ENCODE measurements around the gene NCAPD2.
"Not testable (repeated sequence)": the region's sequence is repeated elsewhere in the genome, so short reads cannot be mapped to it uniquely, and the experiment has no call there.

NCAPD2 gene

GRCh38 chr12:6497291-6497690, 3.4 kb downstream of the NCAPD2 start:
- not testable (repeated sequence) for DNase-seq

- DNase-seq, result no peak
Measured at GRCh38 chr12:6500466-6500865, 6.6 kb downstream of the NCAPD2 start.

- DNase-seq, result no peak
Measured at GRCh38 chr12:6507102-6507998, 13.4 kb downstream of the NCAPD2 start.

GRCh38 chr12:6508087-6508486, 14.2 kb downstream of the NCAPD2 start:
- no peak for DNase-seq

GRCh38 chr12:6520186-6520585, 26.3 kb downstream of the NCAPD2 start:
- peak in 1 of 5 experiments; percentile 56 for DNase-seq

- no peak for DNase-seq
Measured at GRCh38 chr12:6522193-6522592, 28.3 kb downstream of the NCAPD2 start.

- DNase-seq, result no peak
Measured at GRCh38 chr12:6523708-6524107, 29.8 kb downstream of the NCAPD2 start.

GRCh38 chr12:6524648-6525047, 30.7 kb downstream of the NCAPD2 start:
- DNase-seq, result no peak

GRCh38 chr12:6526201-6526600, 32.3 kb downstream of the NCAPD2 start:
- DNase-seq, result no peak

GRCh38 chr12:6526766-6527525, 33.0 kb downstream of the NCAPD2 start:
- no peak for DNase-seq

GRCh38 chr12:6527711-6528110, 33.8 kb downstream of the NCAPD2 start:
- no peak for DNase-seq

- DNase-seq, result no peak
Measured at GRCh38 chr12:6528539-6529235, 34.8 kb downstream of the NCAPD2 start.

GRCh38 chr12:6529291-6529737, 35.4 kb downstream of the NCAPD2 start:
- DNase-seq, result no peak

- no peak for DNase-seq
Measured at GRCh38 chr12:6530576-6531260, 36.8 kb downstream of the NCAPD2 start.

- DNase-seq, result peak; percentile 40 to 96 (median 79)
Measured at GRCh38 chr12:6532051-6532926, 38.4 kb downstream of the NCAPD2 start.

GRCh38 chr12:6532927-6533652, 39.2 kb downstream of the NCAPD2 start:
- DNase-seq, result peak in 2 of 5 experiments; percentile 16 to 50

- no peak for DNase-seq
Measured at GRCh38 chr12:6533653-6533922, 39.7 kb downstream of the NCAPD2 start.

- peak; percentile 64 to 98 (median 79) for DNase-seq
Measured at GRCh38 chr12:6533923-6534694, 40.2 kb downstream of the NCAPD2 start, which contains the start of gene GAPDH. GAPDH (plus strand) TSS chr12:6534517; CDS start chr12:6534833, 316 bp downstream.

GRCh38 chr12:6534695-6534944, 40.7 kb downstream of the NCAPD2 start:
- DNase-seq, result no peak

All from T-helper 2 cell (primary cell).